ENCODE measurements around the gene TMEM145. TPM values are rescaled to one million over a fixed set of nuclear protein-coding genes. Genes with fewer than 3 reads are reported as not detected.

TMEM145 gene
- total and polyA plus RNA-seq, 9 of the 15 experiments (the other 6 are each of a cell fraction or from before 2014, with no cell fraction given) = 0.80 to 5.5 (median 1.9) TPM; not detected in 3

DNA sequence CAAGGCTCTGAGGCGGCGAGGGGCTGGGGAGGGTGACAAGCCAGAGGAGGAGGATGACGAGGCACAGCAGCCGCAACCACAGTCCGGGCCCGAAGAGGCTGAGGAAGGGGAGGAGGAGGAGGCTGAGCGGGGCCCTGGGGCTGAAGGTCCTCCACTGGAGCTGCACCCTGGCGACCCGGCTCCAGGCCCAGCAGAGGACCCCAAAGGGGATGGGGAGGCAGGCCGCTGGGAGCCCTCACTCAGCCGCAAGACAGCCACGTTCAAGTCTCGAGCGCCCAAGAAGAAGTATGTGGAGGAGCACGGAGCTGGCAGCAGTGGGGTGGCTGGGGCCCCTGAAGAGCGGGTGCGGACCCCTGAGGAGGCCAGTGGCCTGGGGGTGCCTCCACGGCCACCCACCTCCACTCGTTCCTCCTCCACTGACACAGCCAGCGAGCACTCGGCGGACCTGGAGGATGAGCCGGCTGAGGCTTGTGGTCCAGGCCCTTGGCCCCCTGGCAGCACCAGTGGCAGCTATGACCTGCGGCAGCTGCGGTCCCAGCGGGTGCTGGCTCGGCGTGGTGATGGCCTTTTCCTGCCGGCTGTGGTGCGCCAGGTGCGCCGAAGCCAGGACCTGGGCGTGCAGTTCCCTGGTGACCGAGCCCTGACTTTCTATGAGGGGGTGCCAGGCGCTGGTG is 41.1 kb upstream of the TMEM145 start:
- Histone ChIP-seq H2AFZ (ENCODE audit: low read depth, low read length) (no peak overlapping the region), H3K9me3 (replicated peaks; ENCODE audit: control insufficient read depth, insufficient read depth, low read depth, low read length) (no peaks in the 10 kb centered on the region), H3K79me2 (ENCODE audit: control insufficient read depth, insufficient read depth, low read length) (peaks cover 32% of the 10 kb centered on the region), H3K9me1 (ENCODE audit: control insufficient read depth, insufficient read depth, low read length) (no peaks in the 10 kb centered on the region), H4K20me1 (replicated peaks; ENCODE audit: control insufficient read depth, insufficient read depth, low read length) (no peaks in the 10 kb centered on the region), H3K4me3 (no peak overlapping the region), H3K4me1 (replicated peaks in 1 of 2; ENCODE audit: control insufficient read depth in 2 of 2, insufficient read depth in 2 of 2, low read length in 2 of 2) (peaks cover 17 to 55% of the 10 kb centered on the region in 2 experiments), H3K4me2 (ENCODE audit: insufficient read depth, low read length) (no peak overlapping the region), H3K36me3 (ENCODE audit: control insufficient read depth, insufficient read depth, low read length) (peaks cover 55% of the 10 kb centered on the region), H3K27me3 (ENCODE audit: control insufficient read depth in 2 of 2, insufficient read depth in 2 of 2, low read length in 2 of 2) (no peaks in the 10 kb centered on the region), H3K9ac (ENCODE audit: insufficient read depth in 1 of 2, low read depth in 2 of 2, low read length in 2 of 2) (no peak overlapping the region), H3K27ac (ENCODE audit: extremely low read depth, low read depth, low read length) (no peak overlapping the region)
- 93% methylated on average over 25 of the region's 35 CpGs for WGBS (ENCODE audit: insufficient coverage, low coverage, missing lambda C conversion rate)
- in situ Hi-C loops (cut with MboI) = no loop called here
- FAIRE-seq (no peak), ATAC-seq (no peak), DNase-seq (ENCODE audit: extremely low read depth in 1 of 4, low spot score in 3 of 4) (no peak)
- intact Hi-C loops (cut with micrococcal nuclease) = no loop called here
- POLR2A ChIA-PET = interaction anchor here (0.9 to 2.9 kb wide), 2 partner anchors 8 to 9 kb away, joined by 3 to 16 read pairs; no protein-coding TSS in a partner anchor
- no TSS peak for BruUV-seq (replicated peaks)
- CTCF ChIA-PET (ENCODE audit: low intra/inter-chr PET ratio) = no interaction called here
- TF ChIP-seq ZNF639 (CRISPR knock-in tag; conservative IDR thresholded peaks at IDR 0.05 in 1 of 2, IDR thresholded peaks at IDR 0.05 in 1 of 2) (no peak), HINFP (tag; conservative IDR thresholded peaks at IDR 0.05; ENCODE audit: low read depth) (no peak), FOXM1 (IDR thresholded peaks at IDR 0.05; ENCODE audit: low read depth) (no peak), FOXM1 (CRISPR knock-in tag; IDR thresholded peaks at IDR 0.05; ENCODE audit: low read depth) (no peak), GATA2 (CRISPR knock-in tag; IDR thresholded peaks at IDR 0.05) (no peak), U2AF1 (optimal IDR thresholded peaks at IDR 0.05; ENCODE audit: low read depth, low read length) (no peak), POLR2G (IDR thresholded peaks at IDR 0.05; ENCODE audit: low read depth, low read length) (no peak), HCFC1 (IDR thresholded peaks at IDR 0.05; ENCODE audit: low read depth, low read length) (no peak), ZNF740 (CRISPR knock-in tag; IDR thresholded peaks at IDR 0.05) (no peak), ZNF740 (tag; IDR thresholded peaks at IDR 0.05) (no peak), EHMT2 (IDR thresholded peaks at IDR 0.05) (no peak)
- TF ChIP-seq, protein P1, sequence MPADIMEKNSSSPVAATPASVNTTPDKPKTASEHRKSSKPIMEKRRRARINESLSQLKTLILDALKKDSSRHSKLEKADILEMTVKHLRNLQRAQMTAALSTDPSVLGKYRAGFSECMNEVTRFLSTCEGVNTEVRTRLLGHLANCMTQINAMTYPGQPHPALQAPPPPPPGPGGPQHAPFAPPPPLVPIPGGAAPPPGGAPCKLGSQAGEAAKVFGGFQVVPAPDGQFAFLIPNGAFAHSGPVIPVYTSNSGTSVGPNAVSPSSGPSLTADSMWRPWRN (IDR thresholded peaks at IDR 0.05; ENCODE audit: low read depth) = no peak
- TF ChIP-seq, protein P2, sequence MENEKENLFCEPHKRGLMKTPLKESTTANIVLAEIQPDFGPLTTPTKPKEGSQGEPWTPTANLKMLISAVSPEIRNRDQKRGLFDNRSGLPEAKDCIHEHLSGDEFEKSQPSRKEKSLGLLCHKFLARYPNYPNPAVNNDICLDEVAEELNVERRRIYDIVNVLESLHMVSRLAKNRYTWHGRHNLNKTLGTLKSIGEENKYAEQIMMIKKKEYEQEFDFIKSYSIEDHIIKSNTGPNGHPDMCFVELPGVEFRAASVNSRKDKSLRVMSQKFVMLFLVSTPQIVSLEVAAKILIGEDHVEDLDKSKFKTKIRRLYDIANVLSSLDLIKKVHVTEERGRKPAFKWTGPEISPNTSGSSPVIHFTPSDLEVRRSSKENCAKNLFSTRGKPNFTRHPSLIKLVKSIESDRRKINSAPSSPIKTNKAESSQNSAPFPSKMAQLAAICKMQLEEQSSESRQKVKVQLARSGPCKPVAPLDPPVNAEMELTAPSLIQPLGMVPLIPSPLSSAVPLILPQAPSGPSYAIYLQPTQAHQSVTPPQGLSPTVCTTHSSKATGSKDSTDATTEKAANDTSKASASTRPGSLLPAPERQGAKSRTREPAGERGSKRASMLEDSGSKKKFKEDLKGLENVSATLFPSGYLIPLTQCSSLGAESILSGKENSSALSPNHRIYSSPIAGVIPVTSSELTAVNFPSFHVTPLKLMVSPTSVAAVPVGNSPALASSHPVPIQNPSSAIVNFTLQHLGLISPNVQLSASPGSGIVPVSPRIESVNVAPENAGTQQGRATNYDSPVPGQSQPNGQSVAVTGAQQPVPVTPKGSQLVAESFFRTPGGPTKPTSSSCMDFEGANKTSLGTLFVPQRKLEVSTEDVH (IDR thresholded peaks at IDR 0.05; ENCODE audit: low read depth, partially characterized antibody) = no peak

All from K562 (cell line).